GM23338 (cell line): Measurements from ENCODE around the gene NUTF2.

Experiments used
- EZH2phosphoT487 ChIP-seq: fragments of 200-600 bp; sonication (generic); IDR thresholded peaks from one replicate; pipeline ENCODE4 v1.8.1; 2018; ENCODE audit warnings: antibody characterized with exemption; ENCODE audit not compliant: unreplicated experiment
- POLR2AphosphoS5 ChIP-seq: IDR thresholded peaks from 2 replicates; pipeline ENCODE4 v1.6.1; 2016; ENCODE audit warnings: antibody characterized with exemption, low read depth
- TF ChIP-seq, protein P1 (sequence below), 2 experiments: fragments of 200-600 bp in 1 of 2; sonication (generic) in 1 of 2; conservative IDR thresholded peaks; 2 replicates each; pipeline versions ENCODE4 v1.5.1 to v1.6.1; 2016 to 2017; ENCODE audit warnings: antibody characterized with exemption in 2 of 2, low read depth in 2 of 2, mild to moderate bottlenecking in 2 of 2, moderate library complexity in 1 of 2
- TF ChIP-seq, protein P2 (sequence below): IDR thresholded peaks from one replicate; pipeline ENCODE4 v1.6.1; 2018; ENCODE audit warnings: antibody characterized with exemption; ENCODE audit not compliant: unreplicated experiment

DNA sequence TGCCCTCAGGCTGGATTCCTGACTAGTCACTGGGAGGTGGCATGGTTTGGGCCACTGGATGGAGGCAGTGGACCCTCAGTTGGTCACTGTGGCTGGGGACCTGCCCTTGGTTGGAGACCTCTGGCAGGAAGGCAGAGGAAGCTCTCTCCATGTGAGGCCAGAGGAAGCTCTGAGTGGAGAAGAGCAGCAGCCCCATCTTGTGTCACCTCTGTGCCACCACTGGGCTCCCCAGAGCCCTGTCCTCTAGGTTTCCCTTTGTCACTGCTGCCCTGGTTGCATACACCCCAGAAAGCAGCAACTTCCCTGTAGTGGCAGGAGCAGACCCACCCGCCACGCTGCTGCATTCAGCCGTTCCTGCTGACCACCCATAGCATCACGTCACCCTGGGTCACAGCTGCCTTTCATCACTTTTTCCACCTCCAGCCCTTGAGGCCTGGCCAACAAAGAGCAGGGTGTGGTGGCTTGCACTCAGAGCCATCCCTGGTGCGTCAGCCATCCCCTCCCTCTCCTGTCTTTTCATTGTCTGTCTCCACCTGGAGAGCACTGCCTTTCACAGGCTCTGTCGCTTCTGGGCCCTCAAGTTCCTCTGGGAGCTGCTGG is 73.0 kb downstream of the NUTF2 start:
- TF ChIP-seq POLR2AphosphoS5 (no peak), EZH2phosphoT487 (no peak)
- TF ChIP-seq, protein P1, sequence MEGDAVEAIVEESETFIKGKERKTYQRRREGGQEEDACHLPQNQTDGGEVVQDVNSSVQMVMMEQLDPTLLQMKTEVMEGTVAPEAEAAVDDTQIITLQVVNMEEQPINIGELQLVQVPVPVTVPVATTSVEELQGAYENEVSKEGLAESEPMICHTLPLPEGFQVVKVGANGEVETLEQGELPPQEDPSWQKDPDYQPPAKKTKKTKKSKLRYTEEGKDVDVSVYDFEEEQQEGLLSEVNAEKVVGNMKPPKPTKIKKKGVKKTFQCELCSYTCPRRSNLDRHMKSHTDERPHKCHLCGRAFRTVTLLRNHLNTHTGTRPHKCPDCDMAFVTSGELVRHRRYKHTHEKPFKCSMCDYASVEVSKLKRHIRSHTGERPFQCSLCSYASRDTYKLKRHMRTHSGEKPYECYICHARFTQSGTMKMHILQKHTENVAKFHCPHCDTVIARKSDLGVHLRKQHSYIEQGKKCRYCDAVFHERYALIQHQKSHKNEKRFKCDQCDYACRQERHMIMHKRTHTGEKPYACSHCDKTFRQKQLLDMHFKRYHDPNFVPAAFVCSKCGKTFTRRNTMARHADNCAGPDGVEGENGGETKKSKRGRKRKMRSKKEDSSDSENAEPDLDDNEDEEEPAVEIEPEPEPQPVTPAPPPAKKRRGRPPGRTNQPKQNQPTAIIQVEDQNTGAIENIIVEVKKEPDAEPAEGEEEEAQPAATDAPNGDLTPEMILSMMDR (conservative IDR thresholded peaks at IDR 0.05; ENCODE audit: low read depth in 2 of 2): peak in 1 of 2 experiments; percentile 49; a peak in 2 of 4 replicates
- TF ChIP-seq, protein P2, sequence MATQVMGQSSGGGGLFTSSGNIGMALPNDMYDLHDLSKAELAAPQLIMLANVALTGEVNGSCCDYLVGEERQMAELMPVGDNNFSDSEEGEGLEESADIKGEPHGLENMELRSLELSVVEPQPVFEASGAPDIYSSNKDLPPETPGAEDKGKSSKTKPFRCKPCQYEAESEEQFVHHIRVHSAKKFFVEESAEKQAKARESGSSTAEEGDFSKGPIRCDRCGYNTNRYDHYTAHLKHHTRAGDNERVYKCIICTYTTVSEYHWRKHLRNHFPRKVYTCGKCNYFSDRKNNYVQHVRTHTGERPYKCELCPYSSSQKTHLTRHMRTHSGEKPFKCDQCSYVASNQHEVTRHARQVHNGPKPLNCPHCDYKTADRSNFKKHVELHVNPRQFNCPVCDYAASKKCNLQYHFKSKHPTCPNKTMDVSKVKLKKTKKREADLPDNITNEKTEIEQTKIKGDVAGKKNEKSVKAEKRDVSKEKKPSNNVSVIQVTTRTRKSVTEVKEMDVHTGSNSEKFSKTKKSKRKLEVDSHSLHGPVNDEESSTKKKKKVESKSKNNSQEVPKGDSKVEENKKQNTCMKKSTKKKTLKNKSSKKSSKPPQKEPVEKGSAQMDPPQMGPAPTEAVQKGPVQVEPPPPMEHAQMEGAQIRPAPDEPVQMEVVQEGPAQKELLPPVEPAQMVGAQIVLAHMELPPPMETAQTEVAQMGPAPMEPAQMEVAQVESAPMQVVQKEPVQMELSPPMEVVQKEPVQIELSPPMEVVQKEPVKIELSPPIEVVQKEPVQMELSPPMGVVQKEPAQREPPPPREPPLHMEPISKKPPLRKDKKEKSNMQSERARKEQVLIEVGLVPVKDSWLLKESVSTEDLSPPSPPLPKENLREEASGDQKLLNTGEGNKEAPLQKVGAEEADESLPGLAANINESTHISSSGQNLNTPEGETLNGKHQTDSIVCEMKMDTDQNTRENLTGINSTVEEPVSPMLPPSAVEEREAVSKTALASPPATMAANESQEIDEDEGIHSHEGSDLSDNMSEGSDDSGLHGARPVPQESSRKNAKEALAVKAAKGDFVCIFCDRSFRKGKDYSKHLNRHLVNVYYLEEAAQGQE: no peak
